ENCODE data around the gene USP37. TPM values are rescaled to one million over a fixed set of nuclear protein-coding genes. Genes with fewer than 3 reads are reported as not detected.

The USP37 gene
- total and polyA plus RNA-seq, 2 of the 13 experiments (the other 11 are each of a cell fraction or from before 2014, with no cell fraction given): 6.5 to 30.6 TPM

- in situ Hi-C loops (cut with HindIII; ENCODE audit: extremely low pct_ligation_motif_present, low pct_unique_long_range_greater_than_20kb) (no loop called here), intact Hi-C loops (cut with micrococcal nuclease; ENCODE audit: unreplicated experiment) (no loop called here)
- CTCF ChIA-PET (ENCODE audit: low intra/inter-chr PET ratio, low total read pairs): no interaction called here
- no TSS peak for BruUV-seq (replicated peaks)
- no peak for TF ChIP-seq RFX5 (IDR thresholded peaks at IDR 0.05; ENCODE audit: low read depth, low read length)
- Histone ChIP-seq H3K4me2 (ENCODE audit: low read depth, low read length) (no peak overlapping the region), H3K36me3 (replicated peaks in 1 of 2; ENCODE audit: control insufficient read depth in 1 of 2, insufficient read depth in 2 of 2, low read length in 2 of 2) (peaks cover 23 to 63% of the 10 kb centered on the region in 2 experiments), H3K27me3 (ENCODE audit: control insufficient read depth in 1 of 2, insufficient read depth in 2 of 2, low read length in 2 of 2) (no peaks in the 10 kb centered on the region), H3K9ac (ENCODE audit: insufficient read depth, low read depth, low read length) (no peak overlapping the region), H3K4me3 (replicated peaks in 1 of 3; ENCODE audit: insufficient read depth in 1 of 3, low read depth in 2 of 3, low read length in 3 of 3) (no peak overlapping the region), H3K79me2 (ENCODE audit: insufficient read depth, low read length) (no peaks in the 10 kb centered on the region), H2AFZ (ENCODE audit: low read length) (no peak overlapping the region), H4K20me1 (ENCODE audit: insufficient read depth, low read length) (no peaks in the 10 kb centered on the region), H3K4me1 (ENCODE audit: insufficient read depth, low read length) (no peaks in the 10 kb centered on the region), H3K9me3 (ENCODE audit: low read length) (no peaks in the 10 kb centered on the region), H3K27ac (ENCODE audit: extremely low read length, insufficient read depth, low read length) (no peak overlapping the region)
- FAIRE-seq: no peak
- no peak for DNase-seq (ENCODE audit: low spot score)
- ATAC-seq: no peak
- POLR2A ChIA-PET: no interaction called here
Measured at GRCh38 chr2:218477247-218477646, 90.9 kb downstream of the USP37 start.

DNA sequence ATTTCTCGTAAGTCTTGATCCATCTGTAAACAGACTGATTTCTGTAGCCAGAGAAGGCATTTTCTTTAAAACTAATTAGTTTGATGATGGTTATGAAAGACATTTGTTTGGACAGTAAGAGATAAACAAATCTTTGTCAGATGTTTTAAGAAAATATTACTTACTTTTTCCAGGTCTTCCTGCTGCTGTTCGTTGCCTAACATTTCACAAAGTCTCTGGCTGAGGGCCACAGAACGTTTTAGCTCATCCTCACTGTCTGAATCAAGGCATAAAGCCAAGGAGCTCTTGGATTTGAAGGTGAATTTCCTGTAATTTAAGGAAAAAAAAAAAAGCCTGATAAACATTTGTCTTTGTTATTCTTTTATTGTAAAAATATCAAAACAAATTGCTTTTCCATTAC lies 91.5 kb downstream of the USP37 start:
- FAIRE-seq (no peak), ATAC-seq (no peak), DNase-seq (ENCODE audit: low spot score) (no peak)
- Histone ChIP-seq H4K20me1 (ENCODE audit: insufficient read depth, low read length) (no peaks in the 10 kb centered on the region), H3K9ac (ENCODE audit: insufficient read depth, low read depth, low read length) (no peak overlapping the region), H3K36me3 (replicated peaks in 1 of 2; ENCODE audit: control insufficient read depth in 1 of 2, insufficient read depth in 2 of 2, low read length in 2 of 2) (peaks cover 20 to 61% of the 10 kb centered on the region in 2 experiments), H3K79me2 (ENCODE audit: insufficient read depth, low read length) (no peaks in the 10 kb centered on the region), H3K4me3 (replicated peaks in 1 of 3; ENCODE audit: insufficient read depth in 1 of 3, low read depth in 2 of 3, low read length in 3 of 3) (no peak overlapping the region), H3K4me1 (ENCODE audit: insufficient read depth, low read length) (no peaks in the 10 kb centered on the region), H2AFZ (ENCODE audit: low read length) (no peak overlapping the region), H3K4me2 (ENCODE audit: low read depth, low read length) (no peak overlapping the region), H3K9me3 (ENCODE audit: low read length) (no peaks in the 10 kb centered on the region), H3K27me3 (ENCODE audit: control insufficient read depth in 1 of 2, insufficient read depth in 2 of 2, low read length in 2 of 2) (no peaks in the 10 kb centered on the region), H3K27ac (ENCODE audit: extremely low read length, insufficient read depth, low read length) (no peak overlapping the region)
- BruUV-seq (replicated peaks): no TSS peak
- WGBS (ENCODE audit: low lambda C conversion rate): 91% methylated on average over 3 of the region's 3 CpGs
- intact Hi-C loops (cut with micrococcal nuclease; ENCODE audit: unreplicated experiment): no loop called here
- in situ Hi-C loops (cut with HindIII; ENCODE audit: extremely low pct_ligation_motif_present, low pct_unique_long_range_greater_than_20kb): no loop called here
- ChIA-PET CTCF (ENCODE audit: low intra/inter-chr PET ratio, low total read pairs) (no interaction called here), POLR2A (no interaction called here)
- TF ChIP-seq IKZF5 (CRISPR knock-in tag; IDR thresholded peaks at IDR 0.05) (no peak), ZNF616 (CRISPR knock-in tag; IDR thresholded peaks at IDR 0.05; ENCODE audit: low read depth) (no peak), ZNF251 (CRISPR knock-in tag; IDR thresholded peaks at IDR 0.05) (no peak), ATF7-NPFF (CRISPR knock-in tag; IDR thresholded peaks at IDR 0.05; ENCODE audit: low read depth) (no peak), BCL6 (CRISPR knock-in tag; IDR thresholded peaks at IDR 0.05) (no peak)
- TF ChIP-seq, protein P1, sequence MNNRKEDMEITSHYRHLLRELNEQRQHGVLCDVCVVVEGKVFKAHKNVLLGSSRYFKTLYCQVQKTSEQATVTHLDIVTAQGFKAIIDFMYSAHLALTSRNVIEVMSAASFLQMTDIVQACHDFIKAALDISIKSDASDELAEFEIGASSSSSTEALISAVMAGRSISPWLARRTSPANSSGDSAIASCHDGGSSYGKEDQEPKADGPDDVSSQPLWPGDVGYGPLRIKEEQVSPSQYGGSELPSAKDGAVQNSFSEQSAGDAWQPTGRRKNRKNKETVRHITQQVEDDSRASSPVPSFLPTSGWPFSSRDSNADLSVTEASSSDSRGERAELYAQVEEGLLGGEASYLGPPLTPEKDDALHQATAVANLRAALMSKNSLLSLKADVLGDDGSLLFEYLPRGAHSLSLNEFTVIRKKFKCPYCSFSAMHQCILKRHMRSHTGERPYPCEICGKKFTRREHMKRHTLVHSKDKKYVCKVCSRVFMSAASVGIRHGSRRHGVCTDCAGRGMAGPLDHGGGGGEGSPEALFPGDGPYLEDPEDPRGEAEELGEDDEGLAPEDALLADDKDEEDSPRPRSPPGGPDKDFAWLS (CRISPR knock-in tag; IDR thresholded peaks at IDR 0.05; ENCODE audit: borderline replicate concordance): no peak
- TF ChIP-seq, protein P2, sequence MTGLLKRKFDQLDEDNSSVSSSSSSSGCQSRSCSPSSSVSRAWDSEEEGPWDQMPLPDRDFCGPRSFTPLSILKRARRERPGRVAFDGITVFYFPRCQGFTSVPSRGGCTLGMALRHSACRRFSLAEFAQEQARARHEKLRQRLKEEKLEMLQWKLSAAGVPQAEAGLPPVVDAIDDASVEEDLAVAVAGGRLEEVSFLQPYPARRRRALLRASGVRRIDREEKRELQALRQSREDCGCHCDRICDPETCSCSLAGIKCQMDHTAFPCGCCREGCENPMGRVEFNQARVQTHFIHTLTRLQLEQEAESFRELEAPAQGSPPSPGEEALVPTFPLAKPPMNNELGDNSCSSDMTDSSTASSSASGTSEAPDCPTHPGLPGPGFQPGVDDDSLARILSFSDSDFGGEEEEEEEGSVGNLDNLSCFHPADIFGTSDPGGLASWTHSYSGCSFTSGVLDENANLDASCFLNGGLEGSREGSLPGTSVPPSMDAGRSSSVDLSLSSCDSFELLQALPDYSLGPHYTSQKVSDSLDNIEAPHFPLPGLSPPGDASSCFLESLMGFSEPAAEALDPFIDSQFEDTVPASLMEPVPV (CRISPR knock-in tag; IDR thresholded peaks at IDR 0.05): no peak

All from HepG2 (cell line).